Activated CD8-positive, alpha-beta memory T cell treated with anti-CD3 and anti-CD28 coated beads for 36 hours (primary cell): ENCODE results near the gene SMYD2. TPM values are rescaled to one million over a fixed set of nuclear protein-coding genes. Genes with fewer than 3 reads are reported as not detected.

Source experiments
- CTCF ChIA-PET: fragments of 350-600 bp; sonication (Branson Sonifier 250); formaldehyde crosslinking; loops from one replicate; lab custom pipeline; 2021; ENCODE audit warnings: antibody characterized with exemption; lab: Charles Lee
- POLR2A ChIA-PET: fragments of 350-600 bp; sonication (Branson Sonifier 250); formaldehyde crosslinking; loops from one replicate; lab custom pipeline; 2021; ENCODE audit warnings: antibody characterized with exemption; lab: Charles Lee
- total RNA-seq, 2 experiments: library from RNA; stranded (reverse); gene quantifications; one replicate each; pipeline ENCODE4 v1.2.3, GENCODE V29; 2021

Gene SMYD2
- total RNA-seq = 10 to 100 TPM; 30.0 to 32.4 TPM

DNA sequence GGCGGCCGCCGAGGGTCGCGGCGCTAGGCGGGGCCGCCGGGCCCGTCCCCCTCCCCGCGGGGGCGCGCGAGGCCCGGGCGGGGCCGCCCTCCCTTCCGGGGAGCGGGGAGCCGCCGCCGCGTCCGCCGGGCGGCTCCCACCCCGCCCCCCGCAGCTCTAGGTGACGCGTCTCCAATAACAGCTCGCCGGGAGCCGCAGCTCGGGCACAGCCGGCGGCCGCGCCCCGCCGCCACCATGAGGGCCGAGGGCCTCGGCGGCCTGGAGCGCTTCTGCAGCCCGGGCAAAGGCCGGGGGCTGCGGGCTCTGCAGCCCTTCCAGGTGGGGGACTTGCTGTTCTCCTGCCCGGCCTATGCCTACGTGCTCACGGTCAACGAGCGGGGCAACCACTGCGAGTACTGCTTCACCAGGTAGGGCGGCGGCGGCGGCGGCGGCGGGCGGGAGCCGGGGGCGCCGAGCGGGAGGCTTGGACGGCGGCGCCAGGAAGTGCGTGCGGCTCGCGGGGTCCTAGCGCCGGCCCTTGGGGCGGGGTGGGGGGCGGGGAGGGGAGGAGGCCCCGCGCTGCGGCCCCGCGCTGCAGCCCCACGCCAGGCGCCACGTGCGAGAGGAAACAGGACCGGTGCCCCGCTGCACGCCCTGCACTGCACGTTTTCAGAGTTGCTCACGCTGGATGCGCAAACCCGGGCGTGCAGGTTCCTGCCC, at the start of gene SMYD2:
SMYD2 (plus strand) TSS at position 139 of the 699 bp plus-strand sequence; CDS start at position 235, 96 bp downstream.
- POLR2A ChIA-PET = no interaction called here
- CTCF ChIA-PET = interaction anchor here (0.6 to 1.0 kb wide), 2 partner anchors 20 to 48 kb away, joined by 3 to 4 read pairs; no protein-coding TSS in a partner anchor

DNA sequence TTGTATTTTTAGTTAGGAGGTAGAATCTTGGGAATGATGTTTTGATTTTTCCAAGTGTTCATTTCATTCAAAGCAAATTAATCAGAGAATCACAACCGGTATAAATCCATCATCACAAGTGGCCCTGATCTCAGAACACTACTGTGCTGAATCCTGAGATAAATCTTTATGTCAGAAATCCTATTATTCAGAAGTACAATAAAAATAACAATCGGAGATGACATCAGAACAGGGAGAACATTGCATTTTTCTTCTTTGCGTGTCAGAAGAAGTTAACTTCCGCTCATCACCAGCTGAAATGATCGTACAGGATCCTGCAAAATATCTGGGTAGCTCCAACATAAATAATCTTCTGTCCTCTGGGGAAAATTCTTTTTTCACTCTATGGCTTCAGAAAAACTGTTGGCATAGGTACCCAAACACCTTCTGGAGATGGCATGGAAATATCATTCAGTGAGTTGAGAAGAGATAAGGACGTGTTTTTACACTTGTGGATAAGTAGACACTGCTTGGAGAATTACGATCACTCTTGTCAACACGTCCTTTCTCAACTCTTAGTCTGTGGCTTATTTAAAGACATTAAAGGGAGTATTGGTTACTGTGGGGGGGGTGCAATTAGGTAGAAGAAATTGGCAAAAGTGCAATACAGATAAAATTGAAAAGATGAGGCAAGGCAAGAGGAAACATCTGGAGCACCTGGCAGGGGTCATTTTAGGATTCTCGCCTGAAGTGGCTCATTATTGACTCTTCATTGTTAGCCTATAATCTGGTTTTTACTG, 46.9 kb upstream of the SMYD2 start:
- ChIA-PET POLR2A (no interaction called here), CTCF (no interaction called here)

GRCh38 chr1:214234635-214235025, 46.3 kb upstream of the SMYD2 start:
- ChIA-PET CTCF (no interaction called here), POLR2A (no interaction called here)

GRCh38 chr1:214236477-214236876, 44.5 kb upstream of the SMYD2 start:
- POLR2A ChIA-PET = no interaction called here
- CTCF ChIA-PET = interaction anchor here (0.6 to 1.8 kb wide), 3 partner anchors 96 to 343 kb away, joined by 3 to 4 read pairs (median 3); no protein-coding TSS in a partner anchor

DNA sequence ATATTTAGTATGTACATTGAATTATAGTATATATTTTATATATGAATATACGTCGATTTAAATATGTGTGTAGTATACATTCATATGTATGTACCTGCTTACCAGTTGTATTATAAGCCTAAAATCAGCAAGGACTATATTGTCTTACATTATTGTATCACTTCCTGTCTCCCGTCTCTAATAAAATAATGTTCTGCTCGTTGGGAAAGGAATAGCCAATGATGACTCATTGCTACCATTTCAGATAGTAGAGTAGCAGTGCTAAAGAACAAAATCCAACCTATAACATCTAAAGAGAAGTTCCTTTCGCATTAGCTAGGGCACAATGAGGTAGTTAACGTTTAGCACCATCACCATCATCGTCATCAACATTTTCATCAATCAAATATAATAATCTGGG, 39.9 kb upstream of the SMYD2 start:
- ChIA-PET POLR2A (no interaction called here), CTCF (no interaction called here)

GRCh38 chr1:214244252-214244651, 36.7 kb upstream of the SMYD2 start:
- ChIA-PET CTCF (no interaction called here), POLR2A (no interaction called here)

GRCh38 chr1:214244841-214245240, 36.1 kb upstream of the SMYD2 start:
- CTCF ChIA-PET = no interaction called here
- POLR2A ChIA-PET = no interaction called here

DNA sequence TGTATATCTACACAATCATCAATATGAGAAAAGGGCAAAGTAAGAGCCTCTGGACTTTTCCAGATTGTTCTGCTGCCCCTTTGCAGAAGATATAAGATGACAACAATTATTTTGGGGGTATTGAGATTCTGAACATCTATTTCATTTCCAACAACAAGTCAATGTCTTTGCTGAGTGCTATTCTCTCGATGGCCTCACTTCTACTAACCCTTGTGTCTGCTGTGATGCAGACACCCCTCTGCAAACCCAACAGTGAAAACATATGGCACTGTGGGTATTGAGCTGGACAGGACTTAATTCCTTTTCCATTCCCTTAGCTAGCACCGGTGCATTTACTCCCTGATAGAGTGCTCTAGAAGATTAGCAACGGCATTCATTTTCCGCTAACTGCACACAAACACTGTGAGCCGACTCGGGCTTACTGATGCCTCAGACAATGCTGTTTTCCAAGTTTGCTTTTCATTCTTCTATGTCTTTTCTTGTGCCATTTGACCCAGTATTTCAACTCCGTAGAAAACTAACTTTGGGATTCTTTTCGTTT, 33.4 kb upstream of the SMYD2 start:
- ChIA-PET POLR2A (no interaction called here), CTCF (no interaction called here)

GRCh38 chr1:214248311-214249085, 32.5 kb upstream of the SMYD2 start:
- ChIA-PET POLR2A (no interaction called here), CTCF (no interaction called here)

DNA sequence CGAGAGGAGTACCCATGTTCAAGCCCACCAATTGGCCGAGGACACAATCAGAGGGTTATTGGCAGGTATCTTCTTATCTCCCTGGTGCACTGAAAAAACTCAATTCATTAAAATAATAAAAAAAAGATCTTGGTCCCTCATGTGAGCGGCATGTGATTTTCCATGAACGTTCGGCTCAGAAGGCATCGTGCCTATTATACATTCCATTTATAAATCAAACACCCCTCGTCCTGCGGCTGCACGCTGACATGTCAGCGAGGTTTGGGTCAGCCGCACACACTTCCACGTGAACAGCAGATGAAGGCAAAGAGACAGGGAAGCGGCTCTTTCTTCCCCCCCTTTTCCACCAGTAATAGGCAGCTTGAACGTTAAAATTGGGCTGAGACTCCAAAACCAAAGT, 31.3 kb upstream of the SMYD2 start:
- POLR2A ChIA-PET = no interaction called here
- CTCF ChIA-PET = no interaction called here

DNA sequence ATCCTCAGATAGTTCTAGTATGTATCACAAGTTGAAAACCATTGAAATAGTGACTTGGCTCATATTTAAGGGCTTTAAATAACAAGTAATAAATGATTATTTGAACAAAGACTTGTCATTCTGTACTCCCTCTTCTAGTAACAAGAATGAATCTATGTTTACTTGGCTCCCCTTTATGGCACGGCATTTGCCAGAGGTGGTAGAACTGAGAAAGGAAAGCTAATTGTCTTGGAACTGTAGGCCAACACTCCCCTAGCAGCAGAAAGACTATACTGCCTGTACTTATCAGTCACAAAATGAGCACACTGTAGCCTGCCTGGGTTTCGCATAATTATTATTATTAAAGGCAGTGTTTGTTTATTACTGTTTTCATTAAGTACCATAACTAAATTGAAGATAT, 29.6 kb upstream of the SMYD2 start:
- CTCF ChIA-PET = no interaction called here
- POLR2A ChIA-PET = no interaction called here

GRCh38 chr1:214255509-214255908, 25.4 kb upstream of the SMYD2 start:
- ChIA-PET CTCF (no interaction called here), POLR2A (interaction anchor here (0.6 kb wide), 1 partner anchor 325 kb away, joined by 4 read pairs; no protein-coding TSS in a partner anchor)

DNA sequence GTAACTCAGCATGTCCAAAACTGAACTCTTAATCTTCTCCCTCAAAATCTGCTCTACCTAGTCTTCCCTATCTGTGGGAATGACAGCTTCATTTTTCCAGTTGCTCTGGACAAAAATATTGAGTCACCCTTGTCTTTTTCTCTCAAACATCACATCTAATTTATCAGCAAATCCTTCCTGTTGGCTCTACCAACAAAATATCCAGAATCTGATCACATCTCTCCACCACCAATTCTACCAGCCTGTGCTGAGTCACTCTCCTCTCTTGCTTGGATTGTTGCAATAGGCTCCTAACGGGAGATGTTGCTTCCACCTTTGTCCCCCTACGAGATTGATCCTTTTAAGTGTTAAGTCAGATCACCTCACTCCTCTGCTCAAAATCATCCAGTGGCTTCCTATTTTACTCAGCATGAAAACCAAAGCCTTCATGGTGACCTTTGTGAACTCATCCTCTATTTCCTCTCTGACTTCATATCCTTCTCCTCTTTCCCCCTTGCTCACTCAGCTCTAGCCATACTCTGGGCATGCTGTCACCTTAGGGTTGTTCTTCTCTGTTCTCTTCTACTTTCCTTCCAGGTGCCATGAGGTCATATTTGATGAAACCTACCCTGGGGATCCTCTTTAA, 21.5 kb upstream of the SMYD2 start:
- ChIA-PET CTCF (interaction anchor here (8.1 kb wide), 1 partner anchor 70 kb away, joined by 125 read pairs; no protein-coding TSS in a partner anchor), POLR2A (no interaction called here)

DNA sequence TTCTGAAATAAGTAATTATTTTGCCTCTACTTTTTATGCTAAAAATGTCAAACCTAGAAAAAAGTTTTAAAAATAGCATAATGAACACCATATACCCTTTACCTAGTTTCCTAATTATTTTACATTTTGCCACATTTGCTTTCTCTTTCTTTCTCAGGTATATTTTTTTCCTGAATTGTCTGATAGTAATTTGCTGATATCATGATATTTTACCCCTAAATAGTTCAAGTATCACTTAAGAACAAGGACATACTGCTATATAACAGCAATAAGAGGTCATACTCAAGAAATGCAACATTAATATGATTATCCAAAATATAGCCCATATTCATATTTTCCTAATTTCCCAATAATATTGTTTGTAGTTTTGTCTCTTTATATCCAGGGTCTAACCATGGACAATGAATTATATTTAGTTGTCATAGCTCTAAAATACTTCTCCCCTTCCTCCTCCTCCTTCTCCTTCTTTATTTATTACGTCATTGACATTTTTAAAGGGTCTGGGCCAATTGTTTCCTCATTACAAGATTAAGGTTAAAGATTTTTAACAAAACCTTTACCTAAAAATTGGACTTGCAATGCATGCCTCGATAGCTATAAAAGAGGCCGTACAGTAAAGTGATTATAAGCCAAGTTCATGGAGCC, 20.3 kb upstream of the SMYD2 start:
- ChIA-PET POLR2A (no interaction called here), CTCF (interaction anchor here (0.7 to 8.1 kb wide), 19 partner anchors 9 to 159 kb away, joined by 3 to 125 read pairs (median 5); partner anchors contain the start of gene SMYD2)

DNA sequence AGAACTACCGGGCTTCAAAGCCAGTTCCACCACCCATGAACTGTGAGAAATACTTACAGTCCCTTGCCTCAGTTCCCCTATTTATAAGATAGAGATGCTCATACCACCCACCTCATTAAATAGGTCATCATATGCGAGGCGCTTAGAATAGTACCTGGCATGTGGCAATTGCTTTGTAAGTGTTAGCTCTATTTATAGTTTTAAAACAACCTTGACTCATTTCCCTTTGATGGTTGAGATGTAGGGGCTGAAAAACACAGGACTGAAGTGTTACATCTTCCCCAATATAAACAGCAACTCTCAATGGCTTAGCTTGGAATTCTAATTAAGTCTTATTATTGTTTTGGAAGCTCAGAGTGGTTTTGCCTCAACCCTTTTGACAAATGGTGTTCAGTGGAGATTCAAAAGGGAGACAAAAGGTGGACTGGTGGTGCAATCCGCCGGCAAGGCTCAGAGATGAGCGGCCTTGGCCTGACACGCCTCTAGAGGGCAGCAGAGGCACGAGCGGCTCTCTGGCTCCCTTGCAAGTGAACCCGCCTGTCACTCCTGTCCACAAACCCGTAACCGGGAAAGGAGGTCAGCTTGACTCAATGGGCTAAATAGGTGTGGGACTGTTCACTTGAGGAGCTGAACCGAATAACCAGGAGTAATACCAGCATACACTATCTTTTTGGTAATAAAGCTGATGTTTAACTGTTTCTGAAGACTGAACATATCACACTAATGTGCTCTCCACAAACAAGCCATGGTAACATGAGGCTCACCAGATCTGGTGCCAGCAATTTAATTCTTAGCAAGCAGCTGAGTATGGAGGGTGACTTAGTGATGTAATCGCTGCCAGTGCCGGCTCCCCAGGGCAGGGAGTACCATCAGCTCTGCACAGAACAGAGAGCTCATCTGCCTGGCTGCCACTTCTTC, 19.5 kb upstream of the SMYD2 start:
- POLR2A ChIA-PET = no interaction called here
- CTCF ChIA-PET = interaction anchor here (0.5 to 8.1 kb wide), 25 partner anchors 8 to 1036 kb away, joined by 3 to 125 read pairs (median 4); partner anchors contain the start of gene SMYD2

GRCh38 chr1:214264196-214264595, 16.8 kb upstream of the SMYD2 start:
- ChIA-PET POLR2A (no interaction called here), CTCF (interaction anchor here (1.0 to 8.1 kb wide), 2 partner anchors 65 to 66 kb away, joined by 3 to 125 read pairs; no protein-coding TSS in a partner anchor)

- ChIA-PET CTCF (interaction anchor here (1.0 kb wide), 1 partner anchor 65 kb away, joined by 3 read pairs; no protein-coding TSS in a partner anchor), POLR2A (no interaction called here)
These were observed 16.0 kb upstream of the SMYD2 start for GRCh38 chr1:214264976-214265375.
